Stomach smooth muscle (tissue), 2 donors: Measurements from ENCODE around the gene CLEC3A.

Experiments used
- H3K27ac ChIP-seq: one replicate; pipeline ENCODE4 v1.7.0; 2013; ENCODE audit warnings: mild to moderate bottlenecking, low read length, inconsistent platforms
- H3K27me3 ChIP-seq, 2 donors: one replicate each; pipeline ENCODE4 v1.7.0; 2013; ENCODE audit warnings: low read length in 2 of 2; ENCODE audit not compliant: insufficient read depth in 2 of 2, control insufficient read depth in 1 of 2
- H3K36me3 ChIP-seq, 2 donors: one replicate each; pipeline ENCODE4 v1.7.0; 2013; ENCODE audit warnings: low read length in 2 of 2; ENCODE audit not compliant: control insufficient read depth in 2 of 2, insufficient read depth in 2 of 2
- H3K4me1 ChIP-seq: one replicate; pipeline ENCODE4 v1.7.0; 2013; ENCODE audit warnings: low read length; ENCODE audit not compliant: control insufficient read depth, insufficient read depth
- H3K4me3 ChIP-seq, 2 donors: one replicate each; pipeline ENCODE4 v1.7.0; 2013; ENCODE audit warnings: low read length in 2 of 2
- H3K9ac ChIP-seq, 2 donors: one replicate each; pipeline ENCODE4 v1.7.0; 2013; ENCODE audit warnings: low read length in 2 of 2, mild to moderate bottlenecking in 1 of 2
- H3K9me3 ChIP-seq, 2 donors: one replicate each; pipeline ENCODE4 v1.7.0; 2013; ENCODE audit warnings: low read length in 2 of 2; ENCODE audit not compliant: control insufficient read depth in 2 of 2
- donor health status: healthy.
- donor health status: Pancreatic carcinoma.

CLEC3A gene

GRCh38 chr16:78060809-78061208, 38.5 kb downstream of the CLEC3A start:
- Histone ChIP-seq H3K36me3 (no peaks in the 10 kb centered on the region), H3K4me3 (no peak overlapping the region), H3K4me1 (no peaks in the 10 kb centered on the region), H3K27ac (no peak overlapping the region), H3K9ac (no peak overlapping the region), H3K9me3 (no peaks in the 10 kb centered on the region), H3K27me3 (peaks cover 0 to 2% of the 10 kb centered on the region in 2 donors)

- no peaks in the 10 kb centered on the region for H3K4me1 ChIP-seq
- H3K9me3 ChIP-seq, result no peaks in the 10 kb centered on the region
- no peak overlapping the region for H3K27ac ChIP-seq
These were observed 43.0 kb downstream of the CLEC3A start for GRCh38 chr16:78065319-78065718.

DNA sequence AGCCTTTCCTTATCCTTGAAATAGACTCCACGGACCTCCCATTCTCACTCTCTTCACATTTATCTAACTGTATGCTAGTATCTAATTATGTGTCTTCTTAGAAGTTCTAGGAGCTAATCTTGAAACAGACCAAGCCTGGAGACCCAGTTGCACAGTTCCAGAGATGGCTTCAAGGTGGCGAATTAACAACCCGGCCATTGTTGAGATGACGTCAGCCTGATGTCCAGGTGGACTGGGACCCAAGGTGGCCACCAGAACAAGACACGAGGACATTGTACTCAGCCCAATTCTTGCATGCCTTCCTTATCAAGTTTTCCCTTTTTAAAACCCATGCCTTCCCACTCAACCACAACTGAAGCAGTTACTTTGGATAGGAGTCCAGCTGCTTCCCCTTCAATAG, 47.6 kb downstream of the CLEC3A start:
- Histone ChIP-seq H3K27me3 (no peaks in the 10 kb centered on the region), H3K36me3 (no peaks in the 10 kb centered on the region), H3K9ac (no peak overlapping the region), H3K4me1 (no peaks in the 10 kb centered on the region), H3K27ac (no peak overlapping the region), H3K4me3 (no peak overlapping the region), H3K9me3 (no peaks in the 10 kb centered on the region)

More at GRCh38 chr16:78065319-78065718, 43.0 kb downstream of the CLEC3A start:
- Histone ChIP-seq H3K36me3 (no peaks in the 10 kb centered on the region), H3K4me3 (no peak overlapping the region), H3K27me3 (no peaks in the 10 kb centered on the region), H3K9ac (no peak overlapping the region)

DNA sequence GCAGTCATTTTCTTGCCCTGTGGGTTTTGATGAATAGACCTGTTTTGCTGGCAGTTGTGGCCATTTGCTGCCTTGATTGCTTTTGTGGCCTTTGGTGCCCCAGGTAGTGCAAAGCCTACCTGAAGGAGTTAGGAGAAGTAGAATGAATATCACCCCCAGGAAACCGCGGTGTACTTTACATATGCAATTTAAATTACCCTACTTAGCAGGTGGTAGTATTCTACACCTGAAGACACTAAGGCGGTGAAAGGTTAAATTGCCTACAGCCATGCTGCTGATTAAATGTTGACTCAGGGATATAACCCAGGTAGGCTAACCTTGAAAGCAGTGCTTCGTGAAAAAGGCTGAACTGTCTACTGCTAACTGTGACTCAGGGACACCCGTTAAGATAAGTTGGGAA, 49.9 kb downstream of the CLEC3A start:
- no peaks in the 10 kb centered on the region for H3K9me3 ChIP-seq
- H3K27ac ChIP-seq, result no peak overlapping the region
- H3K27me3 ChIP-seq, result no peaks in the 10 kb centered on the region
- no peaks in the 10 kb centered on the region for H3K4me1 ChIP-seq
- no peak overlapping the region for H3K4me3 ChIP-seq
- H3K36me3 ChIP-seq, result no peaks in the 10 kb centered on the region
- H3K9ac ChIP-seq, result no peak overlapping the region

DNA sequence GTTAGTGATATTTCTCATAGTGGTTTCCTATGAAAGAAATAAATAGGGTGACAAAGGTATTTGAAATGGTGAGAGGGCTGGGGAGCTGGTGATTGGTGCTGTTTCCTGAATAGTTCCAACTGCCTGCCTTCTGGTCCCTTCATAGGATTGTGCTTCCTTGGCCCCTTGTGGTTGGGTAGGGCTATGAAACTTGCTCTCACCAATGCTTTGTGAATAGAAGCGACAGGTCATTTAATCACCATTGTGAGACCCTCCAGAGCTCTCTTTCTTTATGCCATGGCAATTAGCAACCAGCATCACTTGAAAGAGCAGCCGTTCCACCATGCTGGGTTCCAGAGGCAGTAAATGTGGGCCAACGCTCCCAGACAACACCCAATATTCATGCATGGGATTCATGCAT, 53.5 kb downstream of the CLEC3A start:
- Histone ChIP-seq H3K4me1 (no peaks in the 10 kb centered on the region), H3K9me3 (no peaks in the 10 kb centered on the region), H3K27me3 (no peaks in the 10 kb centered on the region), H3K9ac (no peak overlapping the region), H3K27ac (no peak overlapping the region), H3K4me3 (no peak overlapping the region), H3K36me3 (no peaks in the 10 kb centered on the region)

GRCh38 chr16:78081341-78081740, 59.0 kb downstream of the CLEC3A start:
- Histone ChIP-seq H3K36me3 (no peaks in the 10 kb centered on the region), H3K9me3 (no peaks in the 10 kb centered on the region), H3K27me3 (peaks cover 0 to 4% of the 10 kb centered on the region in 2 donors), H3K9ac (no peak overlapping the region), H3K4me1 (no peaks in the 10 kb centered on the region), H3K4me3 (no peak overlapping the region), H3K27ac (no peak overlapping the region)
